HG03432 (cell line): ENCODE results near the gene BSN.
"Not testable (repeated sequence)": the region's sequence is repeated elsewhere in the genome, so short reads cannot be mapped to it uniquely, and the experiment has no call there.

ENCODE experiments used
- ATAC-seq: cut with Tn5 transposase; IDR thresholded peaks from one replicate; pipeline ENCODE4 v1.9.1; 2021; ENCODE audit warnings: mild to moderate bottlenecking, moderate library complexity; ENCODE audit not compliant: unreplicated experiment

BSN gene

GRCh38 chr3:49671291-49672288 is 117.3 kb downstream of the BSN start:
- no peak for ATAC-seq

GRCh38 chr3:49673121-49673714 is 118.9 kb downstream of the BSN start:
- ATAC-seq = no peak

- peak; percentile 85 for ATAC-seq
Measured at GRCh38 chr3:49673715-49674496, 119.6 kb downstream of the BSN start, which contains the start of gene APEH. TSS of gene APEH (plus strand) at chr3:49674351. CDS start at chr3:49674402, 51 bp downstream.

- peak; percentile 20 for ATAC-seq
Measured at GRCh38 chr3:49674497-49674983, 120.3 kb downstream of the BSN start.

GRCh38 chr3:49675912-49676311 is 121.6 kb downstream of the BSN start:
- no peak for ATAC-seq

- ATAC-seq = no peak
Measured at GRCh38 chr3:49680493-49681231, 126.4 kb downstream of the BSN start.

- no peak for ATAC-seq
Measured at GRCh38 chr3:49681232-49681522, 126.9 kb downstream of the BSN start.

- ATAC-seq = no peak
Measured at GRCh38 chr3:49681543-49681942, 127.3 kb downstream of the BSN start.

GRCh38 chr3:49683162-49683561 is 128.9 kb downstream of the BSN start:
- no peak for ATAC-seq

GRCh38 chr3:49684453-49684852 is 130.2 kb downstream of the BSN start:
- ATAC-seq = not testable (repeated sequence)

GRCh38 chr3:49685103-49685502 is 130.8 kb downstream of the BSN start:
- not testable (repeated sequence) for ATAC-seq

- ATAC-seq = not testable (repeated sequence)
Measured at GRCh38 chr3:49685846-49686245, 131.6 kb downstream of the BSN start.

GRCh38 chr3:49686346-49686745 is 132.1 kb downstream of the BSN start:
- not testable (repeated sequence) for ATAC-seq

GRCh38 chr3:49686769-49687423 is 132.6 kb downstream of the BSN start:
- ATAC-seq = not testable (repeated sequence)

GRCh38 chr3:49687424-49687795 is 133.1 kb downstream of the BSN start:
- ATAC-seq = not testable (repeated sequence)

GRCh38 chr3:49688338-49689045 is 134.2 kb downstream of the BSN start:
- peak; percentile 1 for ATAC-seq

- ATAC-seq = peak; percentile 67
Measured at GRCh38 chr3:49689046-49689907, 135.0 kb downstream of the BSN start, which contains the start of the genes MST1 and RNF123. TSS of gene MST1 (minus strand) at chr3:49689474. CDS start at chr3:49688691, 783 bp downstream. TSS of gene RNF123 (plus strand) at chr3:49689557. CDS start at chr3:49691166, 1,609 bp downstream.
